ENCODE data around the gene ATP5PO.
A peak's percentile ranks its signal among the peaks of the same experiment; 100 is the strongest.

Gene ATP5PO, protein sequence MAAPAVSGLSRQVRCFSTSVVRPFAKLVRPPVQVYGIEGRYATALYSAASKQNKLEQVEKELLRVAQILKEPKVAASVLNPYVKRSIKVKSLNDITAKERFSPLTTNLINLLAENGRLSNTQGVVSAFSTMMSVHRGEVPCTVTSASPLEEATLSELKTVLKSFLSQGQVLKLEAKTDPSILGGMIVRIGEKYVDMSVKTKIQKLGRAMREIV

DNA sequence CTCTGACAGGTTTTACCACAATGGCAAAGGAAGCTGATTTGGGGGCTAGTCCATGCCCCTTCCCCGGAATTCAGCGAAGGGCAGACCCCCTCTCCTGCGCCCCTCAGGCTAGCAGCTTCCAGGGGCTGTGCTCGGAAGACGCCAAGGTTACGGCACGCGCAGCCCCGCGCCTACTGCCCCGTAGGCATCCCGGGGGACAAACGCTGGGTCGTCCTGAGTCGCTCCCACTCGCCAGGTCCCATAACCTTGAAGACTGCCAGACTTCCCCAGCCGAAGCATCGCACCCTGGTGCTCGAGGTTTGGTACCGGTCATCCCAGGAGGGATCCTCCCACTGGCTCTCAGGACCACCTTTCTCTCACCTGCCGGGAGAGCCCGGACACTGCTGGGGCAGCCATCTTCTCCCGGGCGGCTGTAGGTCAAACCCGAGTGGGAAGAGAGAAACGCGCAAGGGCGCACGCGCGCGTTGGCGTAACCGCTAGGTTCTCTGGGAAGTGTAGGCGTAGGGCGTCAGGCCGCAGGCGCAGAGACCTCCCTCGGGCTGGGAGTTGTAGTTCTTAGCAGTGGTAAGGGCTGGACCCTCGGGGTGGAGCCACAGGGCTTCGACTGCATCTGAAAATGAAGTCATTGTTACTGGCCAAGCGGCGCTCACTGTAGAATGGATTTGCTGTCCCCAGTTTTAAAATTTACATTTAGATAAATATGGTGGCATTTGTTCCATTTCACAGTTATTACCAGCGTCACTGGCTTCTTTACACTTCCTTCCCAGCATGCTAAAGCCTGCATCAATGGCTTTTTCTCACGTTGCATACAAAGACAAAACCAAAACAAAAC lies at the start of gene ATP5PO:
Gene ATP5PO (minus strand): TSS at position 437 of the 832 bp plus-strand sequence. CDS start 41 bp downstream, at position 396.
- peak; percentile 95 for DNase-seq (ENCODE audit: low spot score)
- ChIA-PET CTCF (interaction anchor here (0.6 to 1.8 kb wide), 5 partner anchors 8 to 433 kb away, joined by 3 to 5 read pairs (median 4); no protein-coding TSS in a partner anchor), POLR2A (ENCODE audit: low non-redundant PET) (no interaction called here)
- H3K27ac ChIP-seq: peak within 1 kb of the TSS; percentile 75
- TF ChIP-seq, protein P1, sequence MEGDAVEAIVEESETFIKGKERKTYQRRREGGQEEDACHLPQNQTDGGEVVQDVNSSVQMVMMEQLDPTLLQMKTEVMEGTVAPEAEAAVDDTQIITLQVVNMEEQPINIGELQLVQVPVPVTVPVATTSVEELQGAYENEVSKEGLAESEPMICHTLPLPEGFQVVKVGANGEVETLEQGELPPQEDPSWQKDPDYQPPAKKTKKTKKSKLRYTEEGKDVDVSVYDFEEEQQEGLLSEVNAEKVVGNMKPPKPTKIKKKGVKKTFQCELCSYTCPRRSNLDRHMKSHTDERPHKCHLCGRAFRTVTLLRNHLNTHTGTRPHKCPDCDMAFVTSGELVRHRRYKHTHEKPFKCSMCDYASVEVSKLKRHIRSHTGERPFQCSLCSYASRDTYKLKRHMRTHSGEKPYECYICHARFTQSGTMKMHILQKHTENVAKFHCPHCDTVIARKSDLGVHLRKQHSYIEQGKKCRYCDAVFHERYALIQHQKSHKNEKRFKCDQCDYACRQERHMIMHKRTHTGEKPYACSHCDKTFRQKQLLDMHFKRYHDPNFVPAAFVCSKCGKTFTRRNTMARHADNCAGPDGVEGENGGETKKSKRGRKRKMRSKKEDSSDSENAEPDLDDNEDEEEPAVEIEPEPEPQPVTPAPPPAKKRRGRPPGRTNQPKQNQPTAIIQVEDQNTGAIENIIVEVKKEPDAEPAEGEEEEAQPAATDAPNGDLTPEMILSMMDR (conservative IDR thresholded peaks at IDR 0.05; ENCODE audit: low read depth): no peak

DNA sequence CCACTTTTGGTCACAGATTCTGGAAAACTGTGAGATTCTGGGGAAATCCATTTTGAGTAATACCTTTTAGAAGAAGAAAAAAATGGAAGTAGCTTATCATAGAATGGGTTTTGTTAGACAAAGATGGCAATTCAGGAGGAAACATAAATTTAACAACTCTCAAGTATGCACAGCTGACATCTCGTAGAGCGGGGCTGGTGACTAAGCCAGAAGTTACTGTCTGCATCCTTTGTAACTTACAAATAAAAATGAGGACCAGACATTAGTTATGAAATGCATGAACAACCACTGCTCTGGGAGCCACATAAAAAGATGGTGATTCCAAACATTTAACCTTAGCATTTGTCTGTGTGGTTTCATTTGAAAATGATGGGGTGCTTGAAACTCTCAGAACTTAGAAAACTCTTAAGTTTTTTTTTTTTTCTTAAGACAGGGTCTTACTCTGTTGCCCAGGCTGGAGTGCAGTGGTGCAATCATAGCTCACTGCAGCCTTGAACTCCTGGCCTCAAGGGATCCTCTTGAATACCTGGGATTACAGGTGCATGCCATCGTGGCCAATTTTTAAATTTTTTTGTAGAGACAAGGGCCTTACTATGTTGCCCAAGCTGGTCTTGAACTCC lies 49.2 kb upstream of the ATP5PO start:
- CTCF ChIA-PET: no interaction called here
- TF ChIP-seq, protein P1 (conservative IDR thresholded peaks at IDR 0.05; ENCODE audit: low read depth): no peak
- POLR2A ChIA-PET (ENCODE audit: low non-redundant PET): no interaction called here
- DNase-seq (ENCODE audit: low spot score): no peak
- no peak overlapping the region for H3K27ac ChIP-seq

DNA sequence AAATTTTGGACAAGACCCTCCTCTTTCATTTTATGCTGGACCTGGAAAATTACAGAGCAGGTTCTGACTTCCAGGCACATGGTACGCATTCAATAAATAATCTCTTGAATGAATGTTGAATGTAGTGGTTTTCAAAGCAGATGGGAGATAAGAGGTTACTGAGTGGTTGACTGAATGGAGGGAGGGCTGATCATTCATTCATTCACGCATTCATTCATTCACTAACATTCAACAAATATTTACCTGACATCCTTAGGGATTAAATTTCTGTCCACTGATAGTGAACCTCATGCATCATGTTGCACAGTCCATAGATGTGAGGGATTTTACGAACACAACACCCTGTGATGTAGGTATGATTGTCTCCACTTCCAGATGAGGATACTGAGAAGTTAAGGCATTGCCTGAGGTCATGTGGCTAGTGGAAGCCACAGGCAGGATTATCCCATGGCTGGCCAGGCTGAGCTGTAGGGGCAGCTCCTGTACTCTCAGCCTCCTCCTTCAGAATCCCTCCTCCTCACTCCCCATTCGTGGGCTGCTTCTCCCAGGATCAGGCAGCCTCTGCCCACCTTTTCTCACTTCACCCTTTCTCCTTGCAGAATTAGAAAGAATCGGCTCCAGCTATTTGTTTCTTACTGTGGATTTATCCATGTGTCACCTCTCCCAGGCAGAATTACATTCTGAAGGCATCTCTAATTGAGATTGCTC lies 48.4 kb upstream of the ATP5PO start:
- CTCF ChIA-PET: no interaction called here

DNA sequence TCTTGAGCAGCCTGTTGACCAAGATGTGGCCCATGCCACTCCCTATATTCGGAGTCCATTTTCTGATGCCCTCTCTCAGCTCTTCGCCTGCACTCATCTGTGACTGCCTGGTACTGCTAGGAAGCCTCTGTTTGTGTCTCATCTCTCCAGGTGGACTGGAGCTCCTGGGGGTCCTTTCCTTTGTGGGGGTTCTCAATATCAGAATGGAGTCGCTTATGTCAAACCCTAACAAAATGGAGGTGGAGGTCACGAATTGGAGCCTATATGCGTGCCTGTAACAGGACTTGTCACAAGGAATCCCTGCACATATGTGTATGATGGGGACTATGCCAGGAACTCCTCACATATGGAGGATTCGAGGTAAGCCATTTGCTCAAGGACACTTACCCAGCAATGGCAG lies 46.7 kb upstream of the ATP5PO start:
- TF ChIP-seq, protein P1 (conservative IDR thresholded peaks at IDR 0.05; ENCODE audit: low read depth): no peak
- ChIA-PET CTCF (no interaction called here), POLR2A (ENCODE audit: low non-redundant PET) (no interaction called here)
- DNase-seq (ENCODE audit: low spot score): no peak
- no peak overlapping the region for H3K27ac ChIP-seq

More for the DNA sequence above, 48.4 kb upstream of the ATP5PO start:
- H3K27ac ChIP-seq: no peak overlapping the region
- TF ChIP-seq, protein P1 (conservative IDR thresholded peaks at IDR 0.05; ENCODE audit: low read depth): no peak
- no peak for DNase-seq (ENCODE audit: low spot score)
- POLR2A ChIA-PET (ENCODE audit: low non-redundant PET): no interaction called here

DNA sequence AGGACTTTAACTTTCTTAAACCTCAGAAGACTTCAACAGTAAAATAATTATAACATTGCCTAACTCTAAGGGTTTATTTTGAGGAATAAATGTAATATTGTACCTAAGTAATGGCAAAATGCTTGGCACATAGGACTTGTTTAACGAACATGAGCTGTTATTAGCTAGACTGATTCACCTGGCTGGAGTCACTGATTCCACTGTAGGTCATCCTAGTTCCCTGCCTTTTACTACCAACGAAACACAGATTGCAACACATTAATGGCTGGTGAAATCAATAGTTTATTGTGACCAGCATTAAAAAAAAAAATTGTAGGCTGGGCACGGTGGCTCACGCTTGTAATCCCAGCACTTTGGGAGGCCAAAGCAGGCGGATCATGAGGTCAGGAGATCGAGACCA lies 45.5 kb upstream of the ATP5PO start:
- POLR2A ChIA-PET (ENCODE audit: low non-redundant PET): no interaction called here
- no peak overlapping the region for H3K27ac ChIP-seq
- DNase-seq (ENCODE audit: low spot score): no peak
- CTCF ChIA-PET: no interaction called here
- TF ChIP-seq, protein P1 (conservative IDR thresholded peaks at IDR 0.05; ENCODE audit: low read depth): no peak

DNA sequence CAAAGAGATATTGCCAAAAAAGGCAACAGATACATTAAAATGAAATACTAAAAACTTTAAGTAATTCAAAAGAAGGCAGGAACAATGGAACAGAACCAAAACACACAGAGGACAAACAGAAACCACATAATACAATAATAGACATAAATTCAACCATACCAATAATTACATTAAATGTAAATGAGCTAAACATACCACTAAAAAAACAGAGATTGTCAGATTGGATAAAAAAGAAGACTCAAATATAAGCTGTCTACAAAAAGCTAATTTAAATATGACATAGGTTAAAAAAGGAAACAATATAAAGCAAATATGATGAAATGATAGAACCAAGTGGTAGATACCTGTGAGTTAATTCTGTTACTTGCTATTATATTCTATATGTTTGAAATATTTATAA lies 44.1 kb upstream of the ATP5PO start:
- TF ChIP-seq, protein P1 (conservative IDR thresholded peaks at IDR 0.05; ENCODE audit: low read depth): no peak
- DNase-seq (ENCODE audit: low spot score): no peak
- ChIA-PET POLR2A (ENCODE audit: low non-redundant PET) (no interaction called here), CTCF (interaction anchor here (0.6 to 1.4 kb wide), 2 partner anchors 12 to 20 kb away, joined by 3 read pairs; no protein-coding TSS in a partner anchor)
- H3K27ac ChIP-seq: no peak overlapping the region

Measured in RWPE1 (cell line).